B cell (primary cell): ENCODE measurements around the gene CD96. TPM values are rescaled to one million over a fixed set of nuclear protein-coding genes. Genes with fewer than 3 reads are reported as not detected.

Experiments
- ATAC-seq: fragments of 200-7000 bp; cut with Tn5 transposase; one replicate; pipeline ENCODE4 v1.10.0; 2021; ENCODE audit warnings: low read depth, mild to moderate bottlenecking, moderate number of reproducible peaks, moderate library complexity
- CTCF ChIA-PET: fragments of 350-600 bp; sonication (Branson Sonifier 250); formaldehyde crosslinking; loops from one replicate; lab custom pipeline; 2021; ENCODE audit warnings: antibody characterized with exemption, inconsistent platforms; lab: Charles Lee
- POLR2A ChIA-PET: fragments of 350-600 bp; sonication (Branson Sonifier 250); formaldehyde crosslinking; loops from one replicate; lab custom pipeline; 2021; ENCODE audit warnings: antibody characterized with exemption; lab: Charles Lee
- DNase-seq: peaks from one replicate; pipeline ENCODE4 v3.0.0; 2013
- H2AFZ ChIP-seq: 2 replicates; pipeline ENCODE4 v1.6.1; 2012; ENCODE audit warnings: mild to moderate bottlenecking, low read depth, low read length; ENCODE audit not compliant: insufficient read depth, poor library complexity, severe bottlenecking
- H3K27ac ChIP-seq, 2 donors: 1 replicate in 1 of 2; 2 replicates in 1 of 2; pipeline ENCODE4 v1.5.1; 2012 to 2013; ENCODE audit warnings: low read length in 2 of 2, mild to moderate bottlenecking in 2 of 2, moderate library complexity in 1 of 2
- H3K27me3 ChIP-seq, 4 experiments: fragments of 200-600 bp in 1 of 4; sonication (generic) in 1 of 4; replicated peaks in 1 of 4; 1 replicate in 2 of 4; 2 replicates in 2 of 4; pipeline versions ENCODE4 v1.6.1 to v1.7.0; 2013 to 2016; ENCODE audit warnings: low read length in 3 of 4, mild to moderate bottlenecking in 2 of 4, mixed read lengths in 1 of 4, moderate library complexity in 1 of 4; ENCODE audit not compliant: insufficient read depth in 4 of 4, control insufficient read depth in 3 of 4; ENCODE audit errors: control extremely low read depth in 1 of 4
- H3K36me3 ChIP-seq, 2 experiments: replicated peaks in 1 of 2; 1 replicate in 1 of 2; 2 replicates in 1 of 2; pipeline versions ENCODE4 v1.6.1 to v1.7.1; 2013; ENCODE audit warnings: low read length in 1 of 2; ENCODE audit not compliant: insufficient read depth in 2 of 2, control insufficient read depth in 1 of 2; ENCODE audit errors: control extremely low read depth in 1 of 2, extremely low read depth in 1 of 2
- H3K4me1 ChIP-seq, 2 donors: fragments of 200-600 bp in 1 of 2; sonication (generic) in 1 of 2; 1 replicate in 1 of 2; 2 replicates in 1 of 2; pipeline versions ENCODE4 v1.5.1 to v1.6.1; 2013 to 2017; ENCODE audit warnings: low read length in 2 of 2; ENCODE audit not compliant: control insufficient read depth in 2 of 2, insufficient read depth in 2 of 2
- H3K4me2 ChIP-seq: replicated peaks from 2 replicates; pipeline ENCODE3; 2012; ENCODE audit warnings: mild to moderate bottlenecking, low read depth, low read length; ENCODE audit not compliant: poor library complexity, severe bottlenecking
- H3K4me3 ChIP-seq, 5 experiments: fragments of 200-600 bp in 1 of 5; sonication (generic) in 1 of 5; 1 replicate in 3 of 5; 2 replicates in 2 of 5; pipeline versions ENCODE4 v1.5.1 to v1.7.0; 2011 to 2016; ENCODE audit warnings: low read length in 4 of 5, mild to moderate bottlenecking in 4 of 5, low read depth in 2 of 5, control low read depth in 1 of 5, moderate library complexity in 1 of 5; ENCODE audit not compliant: insufficient read depth in 1 of 5; ENCODE audit errors: control extremely low read depth in 1 of 5, extremely low read depth in 1 of 5
- H3K79me2 ChIP-seq: fragments of 200-600 bp; sonication (generic); one replicate; pipeline ENCODE4 v1.6.0; 2016; ENCODE audit warnings: low read length; ENCODE audit not compliant: control insufficient read depth, insufficient read depth
- H3K9ac ChIP-seq: fragments of 200-600 bp; sonication (generic); 2 replicates; pipeline ENCODE4 v1.6.1; 2017; ENCODE audit warnings: mild to moderate bottlenecking, low read length, moderate library complexity
- H3K9me3 ChIP-seq, 3 donors: one replicate each; pipeline versions ENCODE4 v1.6.1 to v1.7.1; 2013; ENCODE audit warnings: low read length in 2 of 3; ENCODE audit not compliant: control insufficient read depth in 2 of 3, insufficient read depth in 1 of 3; ENCODE audit errors: control extremely low read depth in 1 of 3
- H4K20me1 ChIP-seq: 2 replicates; pipeline ENCODE4 v1.6.0; 2012; ENCODE audit warnings: mild to moderate bottlenecking, low read length; ENCODE audit not compliant: insufficient read depth, control insufficient read depth, poor library complexity, severe bottlenecking
- H3K27ac Mint-ChIP-seq: one replicate; pipeline ENCODE4 v1.8.0; 2021; ENCODE audit warnings: mixed read lengths
- H3K27me3 Mint-ChIP-seq: one replicate; pipeline ENCODE4 v1.8.0; 2021; ENCODE audit warnings: mixed read lengths
- H3K4me1 Mint-ChIP-seq: one replicate; pipeline ENCODE4 v1.8.0; 2021; ENCODE audit warnings: mixed read lengths
- H3K4me3 Mint-ChIP-seq: one replicate; pipeline ENCODE4 v1.8.0; 2021; ENCODE audit warnings: mixed read lengths
- H3K9me3 Mint-ChIP-seq: one replicate; pipeline ENCODE4 v1.8.0; 2022; ENCODE audit warnings: mixed read lengths; ENCODE audit not compliant: insufficient read depth
- CTCF ChIP-seq: fragments of 200-600 bp; IDR thresholded peaks from one replicate; pipeline ENCODE4 v1.8.0; 2022; ENCODE audit warnings: antibody characterized with exemption, mild to moderate bottlenecking
- EZH2 ChIP-seq: IDR thresholded peaks from 2 replicates; pipeline ENCODE4 v1.6.1; 2012; ENCODE audit warnings: borderline replicate concordance, low read depth, mild to moderate bottlenecking, moderate library complexity, low read length; ENCODE audit not compliant: insufficient read depth, poor library complexity, severe bottlenecking
- WGBS: methylation state at CpG from one replicate; pipeline ENCODE4 v1.1.5; 2013; ENCODE audit warnings: missing lambda C conversion rate; ENCODE audit not compliant: insufficient coverage; 5-methylcytosine and 5-hydroxymethylcytosine counted together
- intact Hi-C: fragments of 100-400 bp; cut with micrococcal nuclease; formaldehyde crosslinking; loops from one replicate; pipeline ENCODE4 v1.10.0; 2022
- polyA plus RNA-seq: library from polyadenylated mRNA; depleted of rRNA; stranded (reverse); fragments of >200 nt; gene quantifications from 2 replicates; pipeline ENCODE4 v1.2.3, GENCODE V29; 2012
- total RNA-seq, 2 donors: library from RNA; stranded (reverse); fragments of 120-200 nt in 1 of 2; gene quantifications; 1 replicate in 1 of 2; 2 replicates in 1 of 2; pipeline versions ENCODE4 v1.2.3 to v1.2.4, GENCODE V29; 2013 to 2022

Gene CD96
- total and polyA plus RNA-seq, 2 donors (not counting 1 experiment from before 2014, with no cell fraction given), result 21.4 to 56.2 TPM

GRCh38 chr3:111571282-111571681 lies 29.3 kb downstream of the CD96 start:
- Histone ChIP-seq H3K27ac (no peak overlapping the region), H3K9ac (no peak overlapping the region), H3K4me2 (no peak overlapping the region), H3K27me3 (no peaks in the 10 kb centered on the region), H3K4me3 (no peak overlapping the region), H3K4me1 (no peaks in the 10 kb centered on the region), H3K36me3 (peaks cover 0 to 12% of the 10 kb centered on the region in 2 experiments), H3K9me3 (no peaks in the 10 kb centered on the region), H3K79me2 (no peaks in the 10 kb centered on the region), H4K20me1 (no peaks in the 10 kb centered on the region), H2AFZ (no peak overlapping the region)
- TF ChIP-seq EZH2, result no peak
- no peak for TF ChIP-seq CTCF
- Mint-ChIP-seq H3K4me1 (peaks cover 2% of the 10 kb centered on the region), H3K27ac (no peak overlapping the region), H3K4me3 (no peak overlapping the region), H3K9me3 (no peaks in the 10 kb centered on the region), H3K27me3 (no peaks in the 10 kb centered on the region)
- no peak for DNase-seq
- intact Hi-C loops, result no loop called here
- no CpG with 5 or more reads among the region's 1 CpG for WGBS
- ChIA-PET CTCF (interaction anchor here (1.3 kb wide), 1 partner anchor 1256 kb away, joined by 3 read pairs; no protein-coding TSS in a partner anchor), POLR2A (no interaction called here)
- no peak for ATAC-seq

- H2AFZ ChIP-seq, result no peak overlapping the region
- no peaks in the 10 kb centered on the region for H3K79me2 ChIP-seq
- H3K27ac ChIP-seq, result no peak overlapping the region
- H3K4me3 Mint-ChIP-seq, result no peak overlapping the region
- no peak overlapping the region for H3K9ac ChIP-seq
- no peak overlapping the region for H3K27ac Mint-ChIP-seq
- H3K4me1 Mint-ChIP-seq, result peaks cover 2% of the 10 kb centered on the region
- no peaks in the 10 kb centered on the region for H3K27me3 Mint-ChIP-seq
- H3K4me1 ChIP-seq, result no peaks in the 10 kb centered on the region
- no peaks in the 10 kb centered on the region for H3K9me3 ChIP-seq
- ATAC-seq, result no peak
- TF ChIP-seq EZH2 (no peak), CTCF (no peak)
- intact Hi-C loops, result no loop called here
- no peak overlapping the region for H3K4me2 ChIP-seq
- no peak for DNase-seq
- H3K4me3 ChIP-seq, result no peak overlapping the region
- H4K20me1 ChIP-seq, result no peaks in the 10 kb centered on the region
- H3K9me3 Mint-ChIP-seq, result no peaks in the 10 kb centered on the region
- ChIA-PET CTCF (interaction anchor here (1.3 to 2.7 kb wide), 4 partner anchors 32 to 1256 kb away, joined by 3 to 10 read pairs (median 4); no protein-coding TSS in a partner anchor), POLR2A (no interaction called here)
- H3K27me3 ChIP-seq, result no peaks in the 10 kb centered on the region
- H3K36me3 ChIP-seq, result peaks cover 0 to 15% of the 10 kb centered on the region in 2 experiments
- WGBS, result 80% methylated on average over 1 of the region's 6 CpGs
These were observed 30.0 kb downstream of the CD96 start for GRCh38 chr3:111571907-111572460.
